HG03457 (cell line): ENCODE measurements around the gene SRI.

Experiments used
- ATAC-seq: cut with Tn5 transposase; IDR thresholded peaks from one replicate; pipeline ENCODE4 v1.9.1; 2021; ENCODE audit warnings: moderate number of reproducible peaks; ENCODE audit not compliant: unreplicated experiment

The SRI gene

GRCh38 chr7:88226201-88226600, 6.4 kb upstream of the SRI start:
- ATAC-seq, result no peak

GRCh38 chr7:88224601-88225275, 4.9 kb upstream of the SRI start:
- ATAC-seq, result no peak

GRCh38 chr7:88223265-88223664, 3.4 kb upstream of the SRI start:
- no peak for ATAC-seq

- ATAC-seq, result peak; percentile 27
These were observed 817 bp downstream of the SRI start for GRCh38 chr7:88218836-88219605.

GRCh38 chr7:88218429-88218745, 1.5 kb downstream of the SRI start:
- ATAC-seq, result no peak

GRCh38 chr7:88217675-88218428, 2.0 kb downstream of the SRI start:
- peak; percentile 77 for ATAC-seq

GRCh38 chr7:88216276-88216675, 3.6 kb downstream of the SRI start:
- no peak for ATAC-seq

- no peak for ATAC-seq
These were observed 4.5 kb downstream of the SRI start for GRCh38 chr7:88215295-88215694.

- ATAC-seq, result no peak
These were observed 5.4 kb downstream of the SRI start for GRCh38 chr7:88214456-88214855.

GRCh38 chr7:88212918-88213317, 6.9 kb downstream of the SRI start:
- no peak for ATAC-seq

GRCh38 chr7:88208521-88208920, 11.3 kb downstream of the SRI start:
- no peak for ATAC-seq

GRCh38 chr7:88206254-88206653, 13.6 kb downstream of the SRI start:
- no peak for ATAC-seq

- ATAC-seq, result no peak
These were observed 14.7 kb downstream of the SRI start for GRCh38 chr7:88205179-88205578.

- no peak for ATAC-seq
These were observed 15.2 kb downstream of the SRI start for GRCh38 chr7:88204525-88205110.

GRCh38 chr7:88203401-88203800, 16.4 kb downstream of the SRI start:
- ATAC-seq, result no peak

- no peak for ATAC-seq
These were observed 17.0 kb downstream of the SRI start for GRCh38 chr7:88202799-88203198.

GRCh38 chr7:88202278-88202677, 17.6 kb downstream of the SRI start:
- ATAC-seq, result no peak

- ATAC-seq, result no peak
These were observed 18.5 kb downstream of the SRI start for GRCh38 chr7:88201305-88201704.

GRCh38 chr7:88200789-88201188, 19.0 kb downstream of the SRI start:
- no peak for ATAC-seq

GRCh38 chr7:88200261-88200660, 19.6 kb downstream of the SRI start:
- no peak for ATAC-seq

GRCh38 chr7:88191911-88192310, 27.9 kb downstream of the SRI start:
- no peak for ATAC-seq

- no peak for ATAC-seq
These were observed 34.2 kb downstream of the SRI start for GRCh38 chr7:88185650-88186049.
